ENCODE results near the gene DUS1L. TPM values are rescaled to one million over a fixed set of nuclear protein-coding genes. Genes with fewer than 3 reads are reported as not detected.

Gene DUS1L
- polyA plus RNA-seq, 1 donor (not counting 4 experiments of a cell fraction or from before 2014, with no cell fraction given) = 49.1 TPM

DNA sequence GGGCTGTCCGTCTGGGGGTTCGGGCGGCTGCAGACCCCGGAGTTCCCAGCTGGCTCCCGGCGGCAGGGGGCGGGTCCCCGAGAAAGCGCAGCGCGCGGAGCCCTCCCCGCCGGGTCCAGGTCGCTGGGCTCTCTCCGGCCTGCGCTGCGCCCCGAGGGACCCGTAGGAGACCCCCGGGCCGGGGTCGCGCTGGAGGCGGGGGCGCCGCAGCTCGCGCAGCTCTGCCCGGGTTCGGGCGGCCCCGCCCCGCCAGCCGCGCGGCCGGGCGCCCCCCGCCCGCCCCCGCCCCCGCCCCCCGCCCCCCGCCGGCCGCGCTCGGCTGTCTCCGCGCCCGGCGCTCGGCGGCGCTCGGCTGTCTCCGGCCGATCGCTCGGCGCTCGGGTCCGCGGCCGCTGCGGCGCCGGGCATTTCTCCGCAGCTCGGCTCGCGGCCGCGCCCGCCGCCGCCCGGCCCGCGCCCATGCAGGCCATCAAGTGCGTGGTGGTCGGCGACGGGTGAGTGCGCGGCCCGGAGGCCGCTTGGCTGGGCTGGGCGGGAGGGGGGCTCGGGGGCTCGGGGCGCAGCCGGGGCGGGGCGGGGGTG is 34.2 kb downstream of the DUS1L start, which contains the start of gene RAC3:
TSS of gene RAC3 (plus strand) at position 376 of the 582 bp plus-strand sequence. CDS start at position 460, 84 bp downstream.
- FAIRE-seq (no peak), DNase-seq (ENCODE audit: low read depth, low spot score) (no peak)
- H3K4me2 ChIP-seq (ENCODE audit: control insufficient read depth, extremely low read depth, insufficient read depth, low read depth, low read length) = peak within 1 kb of the TSS; percentile 74
- peaks cover 17% of the 10 kb centered on the region for H3K4me1 ChIP-seq (ENCODE audit: control insufficient read depth, extremely low read depth, insufficient read depth, low read length)
- dilution Hi-C loops (cut with MboI; ENCODE audit: extremely low pct_ligation_motif_present, low sequenced_read_pairs) = no loop called here
- TF ChIP-seq, protein P1, sequence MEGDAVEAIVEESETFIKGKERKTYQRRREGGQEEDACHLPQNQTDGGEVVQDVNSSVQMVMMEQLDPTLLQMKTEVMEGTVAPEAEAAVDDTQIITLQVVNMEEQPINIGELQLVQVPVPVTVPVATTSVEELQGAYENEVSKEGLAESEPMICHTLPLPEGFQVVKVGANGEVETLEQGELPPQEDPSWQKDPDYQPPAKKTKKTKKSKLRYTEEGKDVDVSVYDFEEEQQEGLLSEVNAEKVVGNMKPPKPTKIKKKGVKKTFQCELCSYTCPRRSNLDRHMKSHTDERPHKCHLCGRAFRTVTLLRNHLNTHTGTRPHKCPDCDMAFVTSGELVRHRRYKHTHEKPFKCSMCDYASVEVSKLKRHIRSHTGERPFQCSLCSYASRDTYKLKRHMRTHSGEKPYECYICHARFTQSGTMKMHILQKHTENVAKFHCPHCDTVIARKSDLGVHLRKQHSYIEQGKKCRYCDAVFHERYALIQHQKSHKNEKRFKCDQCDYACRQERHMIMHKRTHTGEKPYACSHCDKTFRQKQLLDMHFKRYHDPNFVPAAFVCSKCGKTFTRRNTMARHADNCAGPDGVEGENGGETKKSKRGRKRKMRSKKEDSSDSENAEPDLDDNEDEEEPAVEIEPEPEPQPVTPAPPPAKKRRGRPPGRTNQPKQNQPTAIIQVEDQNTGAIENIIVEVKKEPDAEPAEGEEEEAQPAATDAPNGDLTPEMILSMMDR (optimal IDR thresholded peaks at IDR 0.05 in 1 of 3, IDR thresholded peaks at IDR 0.05 in 1 of 3, conservative IDR thresholded peaks at IDR 0.05 in 1 of 3; ENCODE audit: extremely low read depth in 1 of 3, insufficient read depth in 2 of 3, low read length in 3 of 3) = no peak
- TF ChIP-seq EZH2 (IDR thresholded peaks at IDR 0.05; ENCODE audit: low read length) = no peak
- H4K20me1 ChIP-seq (ENCODE audit: control insufficient read depth, extremely low read depth, insufficient read depth, low read length) = peaks cover 3% of the 10 kb centered on the region
- no peaks in the 10 kb centered on the region for H3K9me1 ChIP-seq (ENCODE audit: control insufficient read depth, extremely low read depth, insufficient read depth, low read length)
- H3K4me3 ChIP-seq (ENCODE audit: control insufficient read depth in 2 of 3, extremely low read depth in 1 of 3, insufficient read depth in 2 of 3, low read depth in 1 of 3, low read length in 3 of 3) = peak within 1 kb of the TSS; percentile 43 to 55 (median 46)
- H3K27me3 ChIP-seq (ENCODE audit: control insufficient read depth, extremely low read depth, insufficient read depth, low read length) = no peaks in the 10 kb centered on the region
- H3K9me3 ChIP-seq (ENCODE audit: control insufficient read depth, low read depth, low read length) = no peaks in the 10 kb centered on the region
- H3K36me3 ChIP-seq (ENCODE audit: control insufficient read depth in 2 of 2, extremely low read depth in 1 of 2, insufficient read depth in 2 of 2, low read length in 2 of 2) = peaks cover 1 to 7% of the 10 kb centered on the region in 2 experiments
- no peak within 1 kb of the TSS for H3K27ac ChIP-seq (ENCODE audit: control insufficient read depth, insufficient read depth, low read length)
- H3K9ac ChIP-seq (ENCODE audit: control insufficient read depth, extremely low read depth, insufficient read depth, low read length) = peak within 1 kb of the TSS; percentile 52
- H3K79me2 ChIP-seq (ENCODE audit: control insufficient read depth, insufficient read depth, low read length) = no peaks in the 10 kb centered on the region
- H2AFZ ChIP-seq (ENCODE audit: control insufficient read depth, low read length) = no peak within 1 kb of the TSS

DNA sequence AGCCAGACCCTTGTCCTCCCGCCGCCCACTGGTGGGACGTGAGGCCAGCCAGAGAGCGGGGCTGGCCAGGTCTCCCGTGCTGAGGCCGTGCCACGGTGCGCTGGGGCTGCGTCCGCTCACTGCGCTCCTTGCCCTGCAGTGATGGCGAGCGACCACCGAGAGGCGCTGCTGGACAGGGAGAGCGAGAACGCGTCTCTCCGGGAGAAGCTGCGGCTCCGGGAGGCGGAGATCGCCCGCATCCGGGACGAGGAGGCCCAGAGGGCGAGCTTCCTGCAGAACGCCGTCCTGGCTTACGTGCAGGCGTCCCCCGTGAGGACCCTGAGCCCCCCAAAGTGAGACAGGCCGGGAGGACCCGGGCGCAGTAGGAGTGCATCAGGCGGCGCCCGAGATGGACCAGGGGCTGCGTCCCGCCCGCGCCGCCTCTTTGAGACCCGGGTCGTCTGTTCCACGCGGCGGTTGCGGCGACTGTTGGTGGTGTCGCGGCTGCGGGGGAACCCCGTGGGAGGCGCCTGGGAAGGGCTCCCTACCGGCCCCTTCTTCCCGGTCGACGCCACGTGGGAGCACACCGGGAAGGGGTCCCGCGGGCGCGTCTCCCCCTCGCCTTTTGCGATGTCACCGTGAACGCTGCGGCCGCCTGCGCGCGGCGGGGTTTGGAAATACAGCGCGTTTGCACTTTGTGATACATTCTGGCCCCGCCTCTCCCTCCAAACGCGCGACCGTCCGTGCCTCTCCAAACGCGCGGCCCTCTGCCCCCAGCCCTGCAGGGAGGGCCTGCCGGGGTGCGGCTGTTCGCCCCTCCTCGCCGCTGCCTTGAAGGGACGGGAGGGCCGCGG is 34.9 kb downstream of the DUS1L start:
- Histone ChIP-seq H3K4me2 (ENCODE audit: control insufficient read depth, extremely low read depth, insufficient read depth, low read depth, low read length) (peak overlapping the region; percentile 74), H3K36me3 (ENCODE audit: control insufficient read depth in 2 of 2, extremely low read depth in 1 of 2, insufficient read depth in 2 of 2, low read length in 2 of 2) (peaks cover 1 to 7% of the 10 kb centered on the region in 2 experiments), H3K9ac (ENCODE audit: control insufficient read depth, extremely low read depth, insufficient read depth, low read length) (peak overlapping the region; percentile 22), H3K4me3 (ENCODE audit: control insufficient read depth in 2 of 3, extremely low read depth in 1 of 3, insufficient read depth in 2 of 3, low read depth in 1 of 3, low read length in 3 of 3) (peak overlapping the region; percentile 38 to 55 (median 44)), H3K9me3 (ENCODE audit: control insufficient read depth, low read depth, low read length) (no peaks in the 10 kb centered on the region), H3K9me1 (ENCODE audit: control insufficient read depth, extremely low read depth, insufficient read depth, low read length) (no peaks in the 10 kb centered on the region), H4K20me1 (ENCODE audit: control insufficient read depth, extremely low read depth, insufficient read depth, low read length) (peaks cover 3% of the 10 kb centered on the region), H3K4me1 (ENCODE audit: control insufficient read depth, extremely low read depth, insufficient read depth, low read length) (peaks cover 15% of the 10 kb centered on the region), H2AFZ (ENCODE audit: control insufficient read depth, low read length) (no peak overlapping the region), H3K27me3 (ENCODE audit: control insufficient read depth, extremely low read depth, insufficient read depth, low read length) (no peaks in the 10 kb centered on the region), H3K79me2 (ENCODE audit: control insufficient read depth, insufficient read depth, low read length) (no peaks in the 10 kb centered on the region), H3K27ac (ENCODE audit: control insufficient read depth, insufficient read depth, low read length) (no peak overlapping the region)
- TF ChIP-seq EZH2 (IDR thresholded peaks at IDR 0.05; ENCODE audit: low read length) = no peak
- TF ChIP-seq, protein P1 (optimal IDR thresholded peaks at IDR 0.05 in 1 of 3, IDR thresholded peaks at IDR 0.05 in 1 of 3, conservative IDR thresholded peaks at IDR 0.05 in 1 of 3; ENCODE audit: extremely low read depth in 1 of 3, insufficient read depth in 2 of 3, low read length in 3 of 3) = peak; percentile 65 to 99 (median 95)
- dilution Hi-C loops (cut with MboI; ENCODE audit: extremely low pct_ligation_motif_present, low sequenced_read_pairs) = no loop called here
- DNase-seq (ENCODE audit: low read depth, low spot score) (no peak), FAIRE-seq (peak; percentile 71)

All from keratinocyte (primary cell).